H1 (cell line): Measurements from ENCODE around the gene IL1RL1. TPM values are rescaled to one million over a fixed set of nuclear protein-coding genes. Genes with fewer than 3 reads are reported as not detected.

Experiments
- ATF2 ChIP-seq: IDR thresholded peaks from 2 replicates; pipeline ENCODE4 v1.6.1; 2012; ENCODE audit warnings: low read length, inconsistent platforms
- JUN ChIP-seq: IDR thresholded peaks from 2 replicates; pipeline ENCODE4 v1.6.1; 2011; ENCODE audit warnings: low read depth, mild to moderate bottlenecking, improper control_type of control experiment, low read length
- JUND ChIP-seq: IDR thresholded peaks from 2 replicates; pipeline ENCODE4 v1.6.1; 2011; ENCODE audit warnings: mild to moderate bottlenecking, improper control_type of control experiment, low read length
- POLR2AphosphoS5 ChIP-seq: IDR thresholded peaks from 2 replicates; pipeline ENCODE4 v1.6.1; 2011; ENCODE audit warnings: low read depth, low read length
- RAD21 ChIP-seq, 2 experiments: IDR thresholded peaks in 1 of 2; conservative IDR thresholded peaks in 1 of 2; 2 replicates each; pipeline ENCODE4 v1.6.1; 2011; ENCODE audit warnings: low read depth in 2 of 2, low read length in 2 of 2, improper control_type of control experiment in 1 of 2, inconsistent platforms in 1 of 2, mild to moderate bottlenecking in 1 of 2, moderate library complexity in 1 of 2
- polyA plus RNA-seq, 7 experiments: library from polyadenylated mRNA; depleted of rRNA in 3 of 7; stranded (reverse) in 5 of 7; unstranded in 2 of 7; fragments of >200 nt in 5 of 7; fragments of 200-250 nt in 2 of 7; gene quantifications; 1 replicate in 5 of 7; 2 replicates in 1 of 7; 4 replicates in 1 of 7; pipeline versions ENCODE4 v1.2.1 to v1.2.3, GENCODE V29; 2011 to 2013; ENCODE audit warnings: missing spikeins in 2 of 7, mixed read lengths in 2 of 7
- total RNA-seq: library from RNA; stranded (reverse); fragmentation: NEBNext Ultra II Directional; extraction: Animal tissue kit (Norgen Biotek cat#: 25700); gene quantifications from 2 replicates; pipeline ENCODE4 v1.2.1, GENCODE V29; 2021

The IL1RL1 gene
- total and polyA plus RNA-seq, 2 of the 8 experiments (the other 6 are each of a cell fraction or from before 2014, with no cell fraction given), result not detected

DNA sequence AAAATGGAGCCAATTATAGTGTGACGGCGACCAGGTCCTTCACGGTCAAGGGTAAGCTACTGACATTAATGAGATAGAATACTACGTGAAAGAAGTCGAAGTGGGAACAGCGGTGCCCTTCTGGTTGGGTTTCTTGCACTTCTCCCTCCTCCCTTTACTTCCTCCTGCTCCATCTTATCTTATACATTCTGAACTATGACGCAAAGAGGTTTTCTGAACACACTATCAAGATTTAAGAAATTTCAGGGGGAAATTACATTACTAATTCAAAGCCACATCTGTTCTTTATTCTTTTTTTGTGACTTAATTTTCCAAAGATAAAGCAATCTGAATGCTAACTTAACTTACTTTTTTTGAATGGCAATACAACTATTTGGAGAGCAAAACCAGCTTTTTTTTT lies 29.4 kb downstream of the IL1RL1 start (continued):
- TF ChIP-seq RAD21 (IDR thresholded peaks at IDR 0.05 in 1 of 2, conservative IDR thresholded peaks at IDR 0.05 in 1 of 2; ENCODE audit: low read depth in 2 of 2, low read length in 2 of 2) (no peak), POLR2AphosphoS5 (no peak), JUN (no peak), ATF2 (no peak), JUND (no peak)
